OCI-LY3 (cell line): Measurements from ENCODE around the gene CCM2L.
A peak's percentile ranks its signal among the peaks of the same experiment; 100 is the strongest.

Experiments
- H2AFZ ChIP-seq: fragments of 200-600, 300-600 bp; shearing (Covaris generic); 2 replicates; pipeline ENCODE4 v1.6.0; 2014; ENCODE audit warnings: antibody characterized with exemption, low read depth, low read length
- H3K27ac ChIP-seq: fragments of 200-600, 300-600 bp; sonication (generic); 2 replicates; pipeline ENCODE4 v1.5.1; 2014; ENCODE audit warnings: mild to moderate bottlenecking, low read length, moderate library complexity, mixed read lengths
- H3K27me3 ChIP-seq: fragments of 200-600, 300-600 bp; sonication (generic); 2 replicates; pipeline ENCODE4 v1.6.1; 2014; ENCODE audit warnings: low read depth, low read length, mixed read lengths
- H3K36me3 ChIP-seq: fragments of 200-600, 300-600 bp; sonication (generic); replicated peaks from 2 replicates; pipeline ENCODE3; 2014; ENCODE audit warnings: low read depth, low read length, mixed read lengths
- H3K4me1 ChIP-seq: fragments of 300-600, 200-600 bp; sonication (generic); 2 replicates; pipeline ENCODE4 v1.6.1; 2014; ENCODE audit warnings: low read length, mixed read lengths
- H3K4me2 ChIP-seq: fragments of 200-600, 300-600 bp; sonication (generic); 2 replicates; pipeline ENCODE4 v1.6.1; 2014; ENCODE audit warnings: low read length, mixed read lengths
- H3K4me3 ChIP-seq: fragments of 300-600, 200-600 bp; sonication (generic); 2 replicates; pipeline ENCODE4 v1.5.1; 2014; ENCODE audit warnings: antibody characterized with exemption, mild to moderate bottlenecking, low read length, moderate library complexity
- H3K79me2 ChIP-seq: fragments of 300-600, 200-600 bp; shearing (Covaris generic); 2 replicates; pipeline ENCODE4 v1.6.1; 2014; ENCODE audit warnings: mild to moderate bottlenecking, low read length, mixed read lengths
- H3K9ac ChIP-seq: fragments of 300-600, 200-600 bp; shearing (Covaris generic); 2 replicates; pipeline ENCODE4 v1.6.0; 2014; ENCODE audit warnings: mild to moderate bottlenecking, low read length, moderate library complexity
- H3K9me3 ChIP-seq: fragments of 200-600, 300-600 bp; shearing (Covaris generic); 2 replicates; pipeline ENCODE4 v1.6.1; 2014; ENCODE audit warnings: low read length, mixed read lengths; ENCODE audit not compliant: insufficient read depth
- H4K20me1 ChIP-seq: fragments of 200-600, 300-600 bp; sonication (generic); 2 replicates; pipeline ENCODE4 v1.6.1; 2016; ENCODE audit warnings: low read length, mixed read lengths; ENCODE audit not compliant: insufficient read depth
- CTCF ChIP-seq: fragments of 200-600, 300-600 bp; sonication (generic); IDR thresholded peaks from 2 replicates; pipeline ENCODE4 v1.5.1; 2014; ENCODE audit warnings: antibody characterized with exemption, low read length, low read depth
- EZH2phosphoT487 ChIP-seq: fragments of 200-600 bp; shearing (Covaris generic); IDR thresholded peaks from 2 replicates; pipeline ENCODE4 v1.6.1; 2018; ENCODE audit warnings: antibody characterized with exemption, mixed run types, low read depth

CCM2L gene

DNA sequence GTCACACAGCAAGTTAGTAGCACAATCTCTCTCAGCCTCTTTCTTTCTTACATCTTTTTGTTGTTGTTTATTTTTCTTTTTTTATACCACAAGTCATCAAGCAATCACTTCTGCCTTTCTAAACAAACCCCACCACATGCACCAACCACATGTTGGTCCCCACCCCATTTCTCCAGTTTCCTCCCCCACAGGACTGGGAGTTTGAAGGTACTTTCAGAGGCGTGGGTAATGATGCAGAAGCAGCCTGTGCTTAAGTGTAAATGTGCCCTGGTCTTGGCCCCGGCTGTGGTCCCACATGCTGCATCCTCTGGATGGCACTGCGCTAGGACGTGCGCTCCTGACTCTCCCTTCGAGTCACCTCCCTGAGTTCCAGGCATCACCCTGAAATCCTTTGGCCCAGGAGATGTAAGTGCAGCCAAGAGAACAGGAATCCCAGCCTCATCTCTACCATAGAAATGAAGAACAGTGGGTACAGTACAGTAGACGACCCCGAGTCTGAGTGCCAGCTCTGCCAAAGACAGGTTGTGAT is 47.5 kb downstream of the CCM2L start:
- peaks cover 97% of the 10 kb centered on the region for H3K79me2 ChIP-seq
- peaks cover 63% of the 10 kb centered on the region for H4K20me1 ChIP-seq
- H3K27ac ChIP-seq: peak overlapping the region; percentile 55
- no peaks in the 10 kb centered on the region for H3K9me3 ChIP-seq
- no peak for TF ChIP-seq CTCF
- TF ChIP-seq EZH2phosphoT487: no peak
- no peak overlapping the region for H3K4me2 ChIP-seq
- H2AFZ ChIP-seq: no peak overlapping the region
- H3K27me3 ChIP-seq: no peaks in the 10 kb centered on the region
- peaks cover 63% of the 10 kb centered on the region for H3K36me3 ChIP-seq
- no peak overlapping the region for H3K4me3 ChIP-seq
- no peak overlapping the region for H3K9ac ChIP-seq
- peaks cover 70% of the 10 kb centered on the region for H3K4me1 ChIP-seq

DNA sequence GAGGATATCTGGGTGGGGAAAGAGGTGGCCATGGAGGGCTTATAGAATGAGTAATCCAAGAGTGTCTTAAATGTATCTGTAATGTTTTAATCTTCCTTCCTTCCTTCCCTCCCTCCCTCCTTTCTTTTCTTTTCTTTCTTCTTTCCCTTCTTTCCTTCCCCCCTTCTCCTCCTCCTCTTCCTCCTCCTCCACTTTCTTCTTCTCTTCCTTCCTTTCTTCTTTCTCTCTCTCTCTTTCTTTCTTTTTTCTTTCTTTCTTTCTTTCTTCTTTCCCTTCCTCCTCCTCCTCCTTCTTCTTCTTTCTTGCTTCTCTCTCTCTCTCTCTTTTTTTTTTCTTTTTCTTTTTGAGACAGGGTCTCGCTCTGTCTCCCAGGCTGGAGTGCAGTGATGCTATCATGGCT is 49.0 kb downstream of the CCM2L start:
- H3K36me3 ChIP-seq: peaks cover 62% of the 10 kb centered on the region
- H3K4me3 ChIP-seq: no peak overlapping the region
- no peak overlapping the region for H2AFZ ChIP-seq
- TF ChIP-seq EZH2phosphoT487: no peak
- TF ChIP-seq CTCF: no peak
- no peaks in the 10 kb centered on the region for H3K27me3 ChIP-seq
- no peak overlapping the region for H3K4me2 ChIP-seq
- peaks cover 77% of the 10 kb centered on the region for H3K4me1 ChIP-seq
- peak overlapping the region; percentile 55 for H3K27ac ChIP-seq
- no peaks in the 10 kb centered on the region for H3K9me3 ChIP-seq
- no peak overlapping the region for H3K9ac ChIP-seq
- peaks cover 65% of the 10 kb centered on the region for H4K20me1 ChIP-seq
- peaks cover 96% of the 10 kb centered on the region for H3K79me2 ChIP-seq

DNA sequence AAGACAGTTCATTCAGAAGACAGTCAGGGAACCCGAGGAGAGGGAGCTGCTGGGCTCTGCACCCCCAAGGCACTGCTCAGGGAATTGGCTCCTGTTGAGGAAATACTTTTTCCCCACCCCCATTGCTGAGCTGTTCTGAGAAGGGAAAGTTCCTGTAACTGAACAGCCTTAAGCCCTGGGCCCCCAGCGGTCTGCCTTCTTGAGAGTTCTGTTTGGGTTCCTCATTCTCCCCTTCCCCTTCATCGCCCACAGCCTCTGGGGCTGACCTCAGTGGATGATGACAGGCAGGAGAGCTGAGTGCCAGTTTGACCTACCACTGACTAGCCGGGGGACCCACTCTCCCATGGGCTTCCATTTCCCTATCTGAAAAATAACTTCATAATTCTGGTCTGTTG is 52.5 kb downstream of the CCM2L start:
- H3K9ac ChIP-seq: peak overlapping the region; percentile 71
- TF ChIP-seq CTCF: no peak
- no peak for TF ChIP-seq EZH2phosphoT487

GRCh38 chr20:32063695-32064094 is 53.5 kb downstream of the CCM2L start:
- no peaks in the 10 kb centered on the region for H3K9me3 ChIP-seq
- peak overlapping the region; percentile 81 for H3K4me2 ChIP-seq
- peaks cover 94% of the 10 kb centered on the region for H3K79me2 ChIP-seq
- H3K4me1 ChIP-seq: peaks cover 79% of the 10 kb centered on the region
- peaks cover 48% of the 10 kb centered on the region for H4K20me1 ChIP-seq
- peak overlapping the region; percentile 71; the same call in 1 of the 2 replicates for H3K9ac ChIP-seq
- H3K27ac ChIP-seq: peak overlapping the region; percentile 95
- TF ChIP-seq CTCF (no peak), EZH2phosphoT487 (no peak)
- H3K4me3 ChIP-seq: no peak overlapping the region
- H3K36me3 ChIP-seq: peaks cover 62% of the 10 kb centered on the region
- no peaks in the 10 kb centered on the region for H3K27me3 ChIP-seq
- H2AFZ ChIP-seq: no peak overlapping the region

More for the DNA sequence above, 52.5 kb downstream of the CCM2L start:
- peaks cover 57% of the 10 kb centered on the region for H4K20me1 ChIP-seq
- H3K9me3 ChIP-seq: no peaks in the 10 kb centered on the region
- H3K36me3 ChIP-seq: peaks cover 63% of the 10 kb centered on the region
- peak overlapping the region; percentile 95 for H3K27ac ChIP-seq
- no peaks in the 10 kb centered on the region for H3K27me3 ChIP-seq
- no peak overlapping the region for H2AFZ ChIP-seq
- H3K4me1 ChIP-seq: peaks cover 79% of the 10 kb centered on the region
- H3K4me2 ChIP-seq: peak overlapping the region; percentile 81
- H3K79me2 ChIP-seq: peaks cover 96% of the 10 kb centered on the region
- H3K4me3 ChIP-seq: peak overlapping the region; percentile 58
